AG04450 (cell line): ENCODE results near the gene MZF1. TPM values are rescaled to one million over a fixed set of nuclear protein-coding genes. Genes with fewer than 3 reads are reported as not detected.

Experiments
- CTCF ChIA-PET: fragments of 300-600, 350-600 bp; formaldehyde crosslinking; extraction: SDS; loops from one replicate; lab custom pipeline; 2022; ENCODE audit warnings: antibody characterized with exemption, inconsistent platforms; lab: Charles Lee
- POLR2A ChIA-PET: fragments of 350-600 bp; formaldehyde crosslinking; extraction: SDS; loops from one replicate; lab custom pipeline; 2021; ENCODE audit warnings: antibody characterized with exemption, inconsistent platforms; lab: Yijun Ruan, JAX
- DNase-seq: peaks from one replicate; pipeline ENCODE4 v3.0.0-alpha.2; 2011; ENCODE audit warnings: low read depth, low spot score
- H3K27ac ChIP-seq: one replicate; pipeline ENCODE4 v1.5.1; 2012; ENCODE audit warnings: low read depth, low read length, control low read depth
- H3K27me3 ChIP-seq: one replicate; pipeline ENCODE4 v1.6.0; 2012; ENCODE audit warnings: low read length; ENCODE audit not compliant: control insufficient read depth, insufficient read depth
- H3K4me3 ChIP-seq: 2 replicates; pipeline ENCODE4 v1.5.1; 2011; ENCODE audit warnings: mild to moderate bottlenecking, low read depth, low read length, control low read depth
- H3K9me3 ChIP-seq: 2 replicates; pipeline ENCODE4 v1.5.1; 2012; ENCODE audit warnings: low read length; ENCODE audit not compliant: control insufficient read depth, insufficient read depth
- CTCF ChIP-seq: IDR thresholded peaks from 2 replicates; pipeline ENCODE4 v1.5.1; 2011; ENCODE audit warnings: low read depth, low read length, control low read depth, inconsistent platforms
- polyA plus RNA-seq: library from polyadenylated mRNA; depleted of rRNA; stranded (reverse); fragments of >200 nt; gene quantifications from 2 replicates; pipeline ENCODE4 v1.2.3, GENCODE V29; 2011

The MZF1 gene
- polyA plus RNA-seq, 1 experiment: 5.5 TPM

DNA sequence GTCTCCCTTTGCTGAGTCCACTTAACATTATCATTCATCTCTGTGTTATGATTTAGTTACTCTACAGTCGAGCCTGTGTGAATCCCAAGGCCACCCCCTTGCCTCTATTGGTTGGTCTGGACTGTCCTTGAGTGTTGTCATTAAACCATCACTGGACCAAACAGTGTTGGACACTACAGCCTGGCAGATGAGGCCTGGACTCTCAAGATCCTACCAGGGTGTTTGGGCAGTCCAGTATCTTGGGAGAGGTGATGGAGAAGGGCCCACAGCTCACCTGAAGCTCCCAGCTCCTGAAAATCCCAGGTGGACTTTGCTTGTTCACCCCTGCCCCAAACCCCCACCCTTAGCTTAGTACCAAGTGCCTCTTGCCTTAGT lies 22.0 kb downstream of the MZF1 start:
- Histone ChIP-seq H3K9me3 (no peaks in the 10 kb centered on the region), H3K4me3 (no peak overlapping the region), H3K27me3 (no peaks in the 10 kb centered on the region), H3K27ac (no peak overlapping the region)
- CTCF ChIA-PET: no interaction called here
- POLR2A ChIA-PET: interaction anchor here (2.0 kb wide), 1 partner anchor 31 kb away, joined by 4 read pairs; the partner anchor contains the start of gene ZBTB45
- DNase-seq: no peak
- TF ChIP-seq CTCF: no peak

DNA sequence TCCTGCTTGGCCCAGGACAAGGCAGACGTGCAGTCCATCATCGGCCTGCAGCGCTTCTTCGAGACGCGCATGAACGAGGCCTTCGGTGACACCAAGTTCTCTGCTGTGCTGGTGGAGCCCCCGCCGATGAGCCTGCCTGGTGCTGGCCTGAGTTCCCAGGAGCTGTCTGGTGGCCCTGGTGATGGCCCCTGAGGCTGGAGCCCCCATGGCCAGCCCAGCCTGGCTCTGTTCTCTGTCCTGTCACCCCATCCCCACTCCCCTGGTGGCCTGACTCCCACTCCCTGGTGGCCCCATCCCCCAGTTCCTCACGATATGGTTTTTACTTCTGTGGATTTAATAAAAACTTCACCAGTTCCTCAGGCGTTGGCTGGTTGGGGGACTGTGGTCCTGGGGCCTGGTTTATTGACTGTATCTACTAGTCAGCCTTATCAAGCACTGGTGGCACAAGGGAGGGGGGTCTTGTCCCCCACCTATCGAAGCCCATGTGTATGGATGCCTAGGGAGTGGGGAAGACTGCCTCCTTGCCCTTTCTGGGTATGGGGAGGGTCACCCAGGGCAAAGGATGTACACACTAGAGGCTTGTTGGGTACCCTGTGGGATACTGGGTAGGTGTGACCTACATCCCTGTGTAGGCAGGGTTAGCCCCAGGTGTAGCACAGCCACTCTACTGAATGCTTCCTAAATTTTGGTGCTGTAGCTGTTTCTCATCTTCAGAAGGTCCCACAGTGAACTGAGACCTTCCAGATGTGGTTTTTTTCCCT lies 22.6 kb downstream of the MZF1 start:
- Histone ChIP-seq H3K9me3 (no peaks in the 10 kb centered on the region), H3K4me3 (no peak overlapping the region), H3K27ac (no peak overlapping the region), H3K27me3 (no peaks in the 10 kb centered on the region)
- TF ChIP-seq CTCF: no peak
- ChIA-PET POLR2A (interaction anchor here (2.0 kb wide), 1 partner anchor 31 kb away, joined by 4 read pairs; the partner anchor contains the start of gene ZBTB45), CTCF (no interaction called here)
- no peak for DNase-seq

DNA sequence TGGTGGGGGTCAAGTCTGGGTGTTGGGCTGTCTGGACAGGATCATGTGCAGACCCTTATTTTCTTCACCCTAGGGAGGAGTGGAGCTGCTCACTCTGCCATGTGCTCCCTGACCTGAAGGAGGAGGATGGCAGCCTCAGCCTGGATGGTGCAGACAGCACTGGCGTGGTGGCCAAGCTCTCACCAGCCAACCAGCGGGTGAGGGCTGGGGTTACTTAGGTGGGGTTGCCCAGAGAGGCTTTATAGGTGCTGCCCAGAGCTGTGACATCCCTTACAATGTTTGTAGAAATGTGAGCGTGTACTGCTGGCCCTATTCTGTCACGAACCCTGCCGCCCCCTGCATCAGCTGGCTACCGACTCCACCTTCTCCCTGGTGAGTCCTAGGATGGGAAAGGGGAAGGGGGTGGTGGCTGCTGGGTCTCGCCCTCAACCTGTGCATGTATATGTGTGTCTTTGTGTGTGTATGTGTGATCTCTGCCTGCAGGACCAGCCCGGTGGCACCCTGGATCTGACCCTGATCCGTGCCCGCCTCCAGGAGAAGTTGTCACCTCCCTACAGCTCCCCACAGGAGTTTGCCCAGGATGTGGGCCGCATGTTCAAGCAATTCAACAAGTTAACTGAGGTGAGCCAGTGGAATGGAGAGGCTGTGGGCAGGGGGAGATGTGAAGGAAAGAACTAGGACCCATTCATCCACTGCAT lies 23.3 kb downstream of the MZF1 start:
- DNase-seq: no peak
- no peak for TF ChIP-seq CTCF
- POLR2A ChIA-PET: interaction anchor here (0.6 to 1.1 kb wide), 2 partner anchors 26 to 28 kb away, joined by 3 to 4 read pairs; no protein-coding TSS in a partner anchor
- no peak overlapping the region for H3K4me3 ChIP-seq
- no peak overlapping the region for H3K27ac ChIP-seq
- no peaks in the 10 kb centered on the region; the same call in 1 of the 2 replicates for H3K9me3 ChIP-seq
- CTCF ChIA-PET: no interaction called here
- no peaks in the 10 kb centered on the region for H3K27me3 ChIP-seq

GRCh38 chr19:58548859-58549663 lies 24.1 kb downstream of the MZF1 start:
- no peak for DNase-seq
- TF ChIP-seq CTCF: no peak
- Histone ChIP-seq H3K9me3 (no peaks in the 10 kb centered on the region; the same call in 1 of the 2 replicates), H3K27me3 (no peaks in the 10 kb centered on the region), H3K4me3 (no peak overlapping the region), H3K27ac (no peak overlapping the region)
- ChIA-PET POLR2A (interaction anchor here (0.6 to 1.1 kb wide), 2 partner anchors 27 to 28 kb away, joined by 3 to 4 read pairs; no protein-coding TSS in a partner anchor), CTCF (no interaction called here)
